ENCODE measurements around the gene TBX15.

DNA sequence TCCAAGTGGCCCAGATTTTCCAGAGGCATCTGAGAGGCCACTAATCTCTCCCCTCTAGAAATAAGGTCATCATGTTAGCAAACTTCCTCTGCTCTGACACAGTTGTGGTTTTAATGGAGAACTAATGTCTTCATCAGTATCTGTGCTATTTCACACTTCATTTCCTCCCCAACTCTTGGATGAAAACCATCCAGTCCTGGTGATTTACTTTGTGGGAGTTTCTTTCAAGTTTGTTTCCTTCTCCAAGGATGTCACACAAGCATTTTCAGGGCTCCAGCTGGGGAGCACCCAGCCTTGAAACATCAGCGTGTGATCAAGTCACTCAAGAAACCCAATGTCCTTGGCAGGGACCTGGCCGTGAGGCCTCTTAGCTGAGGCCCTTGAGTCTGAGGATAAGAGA lies 38.8 kb downstream of the TBX15 start:
- no peak for TF ChIP-seq POLR2A (IDR thresholded peaks at IDR 0.05)
- TF ChIP-seq, protein P1, sequence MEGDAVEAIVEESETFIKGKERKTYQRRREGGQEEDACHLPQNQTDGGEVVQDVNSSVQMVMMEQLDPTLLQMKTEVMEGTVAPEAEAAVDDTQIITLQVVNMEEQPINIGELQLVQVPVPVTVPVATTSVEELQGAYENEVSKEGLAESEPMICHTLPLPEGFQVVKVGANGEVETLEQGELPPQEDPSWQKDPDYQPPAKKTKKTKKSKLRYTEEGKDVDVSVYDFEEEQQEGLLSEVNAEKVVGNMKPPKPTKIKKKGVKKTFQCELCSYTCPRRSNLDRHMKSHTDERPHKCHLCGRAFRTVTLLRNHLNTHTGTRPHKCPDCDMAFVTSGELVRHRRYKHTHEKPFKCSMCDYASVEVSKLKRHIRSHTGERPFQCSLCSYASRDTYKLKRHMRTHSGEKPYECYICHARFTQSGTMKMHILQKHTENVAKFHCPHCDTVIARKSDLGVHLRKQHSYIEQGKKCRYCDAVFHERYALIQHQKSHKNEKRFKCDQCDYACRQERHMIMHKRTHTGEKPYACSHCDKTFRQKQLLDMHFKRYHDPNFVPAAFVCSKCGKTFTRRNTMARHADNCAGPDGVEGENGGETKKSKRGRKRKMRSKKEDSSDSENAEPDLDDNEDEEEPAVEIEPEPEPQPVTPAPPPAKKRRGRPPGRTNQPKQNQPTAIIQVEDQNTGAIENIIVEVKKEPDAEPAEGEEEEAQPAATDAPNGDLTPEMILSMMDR (IDR thresholded peaks at IDR 0.05): no peak
